CD14-positive monocyte (primary cell): Measurements from ENCODE around the gene PCDHGC4. TPM values are rescaled to one million over a fixed set of nuclear protein-coding genes. Genes with fewer than 3 reads are reported as not detected.

Experiments
- DNase-seq, 3 donors: peaks; one replicate each; pipeline ENCODE4 v3.0.0-alpha.2; 2011 to 2022
- H2AFZ ChIP-seq: 2 replicates; pipeline ENCODE4 v1.6.0; 2012; ENCODE audit warnings: mild to moderate bottlenecking, low read depth, low read length, inconsistent platforms; ENCODE audit not compliant: insufficient read depth, poor library complexity, severe bottlenecking
- H3K27ac ChIP-seq, 2 donors: 1 replicate in 1 of 2; 2 replicates in 1 of 2; pipeline ENCODE4 v1.5.1; 2012 to 2013; ENCODE audit warnings: low read length in 2 of 2, control low read depth in 1 of 2, inconsistent platforms in 1 of 2, low read depth in 1 of 2, mild to moderate bottlenecking in 1 of 2
- H3K27me3 ChIP-seq, 2 donors: one replicate each; pipeline versions ENCODE4 v1.6.0 to v1.6.1; 2011 to 2013; ENCODE audit warnings: low read length in 2 of 2; ENCODE audit not compliant: control insufficient read depth in 2 of 2, insufficient read depth in 2 of 2
- H3K36me3 ChIP-seq, 2 donors: replicated peaks in 1 of 2; 1 replicate in 1 of 2; 2 replicates in 1 of 2; pipeline versions ENCODE4 v1.5.1 to v1.6.1; 2012 to 2013; ENCODE audit warnings: low read length in 2 of 2, control low read depth in 1 of 2, inconsistent platforms in 1 of 2, mild to moderate bottlenecking in 1 of 2; ENCODE audit not compliant: insufficient read depth in 2 of 2, control insufficient read depth in 1 of 2
- H3K4me1 ChIP-seq, 2 donors: 1 replicate in 1 of 2; 2 replicates in 1 of 2; pipeline versions ENCODE4 v1.5.1 to v1.6.1; 2012 to 2013; ENCODE audit warnings: low read length in 2 of 2, control low read depth in 1 of 2, inconsistent platforms in 1 of 2, mild to moderate bottlenecking in 1 of 2, moderate library complexity in 1 of 2; ENCODE audit not compliant: insufficient read depth in 2 of 2, control insufficient read depth in 1 of 2
- H3K4me2 ChIP-seq: replicated peaks from 2 replicates; pipeline ENCODE3; 2012; ENCODE audit warnings: low read length, moderate library complexity, mild to moderate bottlenecking; ENCODE audit not compliant: poor library complexity, severe bottlenecking; ENCODE audit errors: extremely low read depth
- H3K4me3 ChIP-seq, 3 experiments: fragments of 200-600 bp in 1 of 3; sonication (generic) in 1 of 3; replicated peaks in 1 of 3; 1 replicate in 2 of 3; 2 replicates in 1 of 3; pipeline ENCODE4 v1.5.1; 2011 to 2013; ENCODE audit warnings: low read length in 3 of 3, mild to moderate bottlenecking in 3 of 3, control low read depth in 2 of 3, low read depth in 2 of 3, inconsistent platforms in 1 of 3, moderate library complexity in 1 of 3
- H3K79me2 ChIP-seq: 2 replicates; pipeline ENCODE4 v1.6.0; 2012; ENCODE audit warnings: mild to moderate bottlenecking, control low read depth, inconsistent platforms, low read length, moderate library complexity; ENCODE audit not compliant: insufficient read depth
- H3K9ac ChIP-seq: 2 replicates; pipeline ENCODE4 v1.6.0; 2017; ENCODE audit warnings: low read length, mild to moderate bottlenecking; ENCODE audit not compliant: insufficient read depth, poor library complexity, severe bottlenecking
- H3K9me3 ChIP-seq, 2 donors: replicated peaks in 1 of 2; 1 replicate in 1 of 2; 2 replicates in 1 of 2; pipeline versions ENCODE4 v1.5.1 to v1.6.1; 2012 to 2013; ENCODE audit warnings: low read length in 2 of 2, control low read depth in 1 of 2; ENCODE audit not compliant: control insufficient read depth in 1 of 2, insufficient read depth in 1 of 2
- H4K20me1 ChIP-seq: 2 replicates; pipeline ENCODE4 v1.6.0; 2012; ENCODE audit warnings: mild to moderate bottlenecking, low read length, control low read depth, moderate library complexity; ENCODE audit not compliant: insufficient read depth
- H3K27ac Mint-ChIP-seq, 7 donors: one replicate each; pipeline ENCODE4 v1.8.0; 2020; ENCODE audit warnings: mild to moderate bottlenecking in 7 of 7, mixed read lengths in 7 of 7, moderate library complexity in 6 of 7, inconsistent platforms in 2 of 7
- H3K27me3 Mint-ChIP-seq, 3 donors: one replicate each; pipeline ENCODE4 v1.8.0; 2021 to 2022; ENCODE audit warnings: low read depth in 3 of 3, mild to moderate bottlenecking in 3 of 3, mixed read lengths in 3 of 3, moderate library complexity in 3 of 3, inconsistent platforms in 1 of 3
- H3K36me3 Mint-ChIP-seq, 2 donors: one replicate each; pipeline ENCODE4 v1.8.0; 2020; ENCODE audit warnings: mixed read lengths in 2 of 2, inconsistent platforms in 1 of 2, mild to moderate bottlenecking in 1 of 2
- H3K4me1 Mint-ChIP-seq: one replicate; pipeline ENCODE4 v1.8.0; 2020; ENCODE audit warnings: mild to moderate bottlenecking, mixed read lengths
- H3K4me3 Mint-ChIP-seq, 2 donors: one replicate each; pipeline ENCODE4 v1.8.0; 2020; ENCODE audit warnings: mild to moderate bottlenecking in 2 of 2, mixed read lengths in 2 of 2, moderate library complexity in 1 of 2
- H3K9me3 Mint-ChIP-seq, 7 donors: one replicate each; pipeline ENCODE4 v1.8.0; 2020 to 2022; ENCODE audit warnings: mixed read lengths in 7 of 7, mild to moderate bottlenecking in 6 of 7, moderate library complexity in 6 of 7, inconsistent platforms in 2 of 7
- CTCF ChIP-seq: fragments of 200-600 bp; IDR thresholded peaks from one replicate; pipeline ENCODE4 v1.8.0; 2022; ENCODE audit warnings: antibody characterized with exemption, mild to moderate bottlenecking
- WGBS: methylation state at CpG from one replicate; pipeline ENCODE4 v1.1.5; 2013; ENCODE audit warnings: missing lambda C conversion rate; ENCODE audit not compliant: insufficient coverage; 5-methylcytosine and 5-hydroxymethylcytosine counted together
- intact Hi-C, 2 donors: fragments of 100-400 bp; cut with micrococcal nuclease; formaldehyde crosslinking; loops; one replicate each; pipeline versions ENCODE4 v1.15.0 to v1.15.1; 2023
- polyA plus RNA-seq, 3 donors: library from polyadenylated mRNA; depleted of rRNA in 1 of 3; unstranded in 2 of 3; stranded (reverse) in 1 of 3; fragments of 300-500 nt in 2 of 3; fragments of >200 nt in 1 of 3; fragmentation: Illumina TruSeq in 2 of 3; gene quantifications; 1 replicate in 2 of 3; 2 replicates in 1 of 3; pipeline ENCODE4 v1.2.3, GENCODE V29; 2012 to 2021

PCDHGC4 gene
- polyA plus RNA-seq, 3 donors = not detected

- H3K4me1 Mint-ChIP-seq = peaks cover 19% of the 10 kb centered on the region
- Histone ChIP-seq H3K79me2 (no peaks in the 10 kb centered on the region), H3K9me3 (peaks cover 3 to 37% of the 10 kb centered on the region in 2 donors), H3K4me1 (peaks cover 13 to 15% of the 10 kb centered on the region in 2 donors), H3K9ac (no peak overlapping the region), H3K27ac (no peak overlapping the region), H3K27me3 (peaks cover 52 to 98% of the 10 kb centered on the region in 2 donors), H2AFZ (no peak overlapping the region), H3K36me3 (no peaks in the 10 kb centered on the region), H4K20me1 (no peaks in the 10 kb centered on the region), H3K4me3 (no peak overlapping the region), H3K4me2 (no peak overlapping the region)
- H3K9me3 Mint-ChIP-seq = peaks cover 0 to 31% (median 12%) of the 10 kb centered on the region in 7 donors
- no peak overlapping the region for H3K4me3 Mint-ChIP-seq
- WGBS = 96% methylated on average over 10 of the region's 10 CpGs
- peaks cover 75 to 93% (median 84%) of the 10 kb centered on the region in 3 donors for H3K27me3 Mint-ChIP-seq
- intact Hi-C loops = no loop called here
- H3K27ac Mint-ChIP-seq = peak overlapping the region in 1 of 7 donors; percentile 26
- no peak for TF ChIP-seq CTCF
- DNase-seq = no peak
- no peaks in the 10 kb centered on the region for H3K36me3 Mint-ChIP-seq
Measured at GRCh38 chr5:141489841-141490240, 5.0 kb downstream of the PCDHGC4 start.

- H3K4me1 Mint-ChIP-seq = peaks cover 15% of the 10 kb centered on the region
- H3K27ac Mint-ChIP-seq = peak overlapping the region in 1 of 7 donors; percentile 26
- Histone ChIP-seq H3K9me3 (peaks cover 3 to 35% of the 10 kb centered on the region in 2 donors), H3K27me3 (peaks cover 48 to 98% of the 10 kb centered on the region in 2 donors), H3K36me3 (no peaks in the 10 kb centered on the region), H4K20me1 (no peaks in the 10 kb centered on the region), H3K4me2 (no peak overlapping the region), H3K9ac (no peak overlapping the region), H3K79me2 (no peaks in the 10 kb centered on the region), H3K4me3 (no peak overlapping the region), H3K4me1 (peaks cover 13 to 15% of the 10 kb centered on the region in 2 donors), H2AFZ (no peak overlapping the region), H3K27ac (no peak overlapping the region)
- H3K4me3 Mint-ChIP-seq = peak overlapping the region in 1 of 2 donors; percentile 85
- WGBS = 97% methylated on average over 6 of the region's 10 CpGs
- no peak for DNase-seq
- intact Hi-C loops = no loop called here
- TF ChIP-seq CTCF = no peak
- no peaks in the 10 kb centered on the region for H3K36me3 Mint-ChIP-seq
- H3K27me3 Mint-ChIP-seq = peaks cover 75 to 93% (median 82%) of the 10 kb centered on the region in 3 donors
- peaks cover 0 to 28% (median 8%) of the 10 kb centered on the region in 7 donors for H3K9me3 Mint-ChIP-seq
Measured at GRCh38 chr5:141490271-141490670, 5.4 kb downstream of the PCDHGC4 start.
